Neuronal stem cell (in vitro differentiated cells): ENCODE data around the gene PPP1R14B.

ENCODE experiments used
- DNase-seq: peaks from one replicate; pipeline ENCODE4 v3.0.0-alpha.2; 2013; ENCODE audit warnings: low spot score
- H2AFZ ChIP-seq: one replicate; pipeline ENCODE4 v1.6.1; 2013; ENCODE audit warnings: mild to moderate bottlenecking, low read length, inconsistent platforms
- H2AK5ac ChIP-seq: 2 replicates; pipeline ENCODE4 v1.6.1; 2013; ENCODE audit warnings: low read depth, mild to moderate bottlenecking, inconsistent platforms, low read length, moderate library complexity, mixed read lengths
- H2BK120ac ChIP-seq: 2 replicates; pipeline ENCODE4 v1.6.1; 2013; ENCODE audit warnings: low read depth, mild to moderate bottlenecking, inconsistent platforms, low read length, moderate library complexity, mixed read lengths
- H2BK12ac ChIP-seq: one replicate; pipeline ENCODE4 v1.6.1; 2013; ENCODE audit warnings: low read length, inconsistent platforms
- H2BK15ac ChIP-seq: 2 replicates; pipeline ENCODE4 v1.6.1; 2013; ENCODE audit warnings: mild to moderate bottlenecking, low read length, inconsistent platforms, mixed read lengths
- H2BK5ac ChIP-seq: one replicate; pipeline ENCODE4 v1.6.1; 2013; ENCODE audit warnings: inconsistent platforms, mild to moderate bottlenecking, low read length, moderate library complexity
- H3K14ac ChIP-seq: one replicate; pipeline ENCODE4 v1.6.1; 2013; ENCODE audit warnings: low read length, inconsistent platforms
- H3K18ac ChIP-seq: 2 replicates; pipeline ENCODE4 v1.6.1; 2013; ENCODE audit warnings: low read length, inconsistent platforms
- H3K23ac ChIP-seq: 2 replicates; pipeline ENCODE4 v1.6.1; 2013; ENCODE audit warnings: low read depth, mild to moderate bottlenecking, mixed read lengths, low read length, inconsistent platforms; ENCODE audit not compliant: poor library complexity
- H3K27ac ChIP-seq: replicated peaks from 3 replicates; pipeline ENCODE4 v1.5.1; 2013; ENCODE audit warnings: low read length, inconsistent platforms
- H3K27me3 ChIP-seq, 3 experiments: 2 replicates each; pipeline ENCODE4 v1.6.1; 2013; ENCODE audit warnings: low read length in 3 of 3, mild to moderate bottlenecking in 2 of 3, inconsistent platforms in 1 of 3, low read depth in 1 of 3, mixed read lengths in 1 of 3, moderate library complexity in 1 of 3; ENCODE audit not compliant: control insufficient read depth in 3 of 3, insufficient read depth in 3 of 3
- H3K36me3 ChIP-seq, 2 donors: replicated peaks in 1 of 2; 2 replicates each; pipeline ENCODE4 v1.6.1; 2013; ENCODE audit warnings: low read length in 2 of 2; ENCODE audit not compliant: control insufficient read depth in 2 of 2, insufficient read depth in 2 of 2
- H3K4ac ChIP-seq: 2 replicates; pipeline ENCODE4 v1.6.1; 2013; ENCODE audit warnings: inconsistent platforms, mild to moderate bottlenecking, low read length, moderate library complexity
- H3K4me1 ChIP-seq, 2 donors: 1 replicate in 1 of 2; 2 replicates in 1 of 2; pipeline ENCODE4 v1.6.1; 2013; ENCODE audit warnings: low read length in 2 of 2, low read depth in 1 of 2; ENCODE audit not compliant: control insufficient read depth in 2 of 2, insufficient read depth in 1 of 2
- H3K4me2 ChIP-seq: one replicate; pipeline ENCODE4 v1.6.1; 2013; ENCODE audit warnings: mild to moderate bottlenecking, low read length, inconsistent platforms; ENCODE audit not compliant: insufficient read depth, poor library complexity, severe bottlenecking
- H3K4me3 ChIP-seq, 2 donors: 2 replicates each; pipeline ENCODE4 v1.5.1; 2013; ENCODE audit warnings: low read length in 2 of 2, mild to moderate bottlenecking in 2 of 2, inconsistent platforms in 1 of 2, moderate library complexity in 1 of 2
- H3K79me1 ChIP-seq: one replicate; pipeline ENCODE4 v1.6.1; 2013; ENCODE audit warnings: low read depth, mild to moderate bottlenecking, inconsistent platforms, low read length, moderate library complexity
- H3K9ac ChIP-seq: one replicate; pipeline ENCODE4 v1.6.1; 2013; ENCODE audit warnings: mild to moderate bottlenecking, low read depth, low read length, inconsistent platforms; ENCODE audit not compliant: poor library complexity
- H3K9me3 ChIP-seq, 2 donors: replicated peaks in 1 of 2; 2 replicates each; pipeline versions ENCODE3 to v1.6.1; 2013; ENCODE audit warnings: low read length in 2 of 2, mild to moderate bottlenecking in 2 of 2, inconsistent platforms in 1 of 2, low read depth in 1 of 2, mixed read lengths in 1 of 2, moderate library complexity in 1 of 2; ENCODE audit not compliant: control insufficient read depth in 2 of 2, insufficient read depth in 1 of 2
- H4K8ac ChIP-seq: one replicate; pipeline ENCODE4 v1.6.1; 2013; ENCODE audit warnings: low read depth, mild to moderate bottlenecking, inconsistent platforms, low read length, moderate library complexity
- H4K91ac ChIP-seq: one replicate; pipeline ENCODE4 v1.6.1; 2013; ENCODE audit warnings: low read length, low read depth, mild to moderate bottlenecking, inconsistent platforms; ENCODE audit not compliant: poor library complexity
- WGBS, 2 donors: extraction: QIAGEN DNeasy Blood & Tissue Kit; methylation state at CpG; one replicate each; pipeline ENCODE4 v1.1.7; 2013; ENCODE audit warnings: missing lambda C conversion rate in 2 of 2, mixed read lengths in 1 of 2; ENCODE audit not compliant: insufficient read length in 2 of 2, insufficient replicate concordance in 1 of 2; ENCODE audit errors: extremely low coverage in 2 of 2; 5-methylcytosine and 5-hydroxymethylcytosine counted together

Gene PPP1R14B

DNA sequence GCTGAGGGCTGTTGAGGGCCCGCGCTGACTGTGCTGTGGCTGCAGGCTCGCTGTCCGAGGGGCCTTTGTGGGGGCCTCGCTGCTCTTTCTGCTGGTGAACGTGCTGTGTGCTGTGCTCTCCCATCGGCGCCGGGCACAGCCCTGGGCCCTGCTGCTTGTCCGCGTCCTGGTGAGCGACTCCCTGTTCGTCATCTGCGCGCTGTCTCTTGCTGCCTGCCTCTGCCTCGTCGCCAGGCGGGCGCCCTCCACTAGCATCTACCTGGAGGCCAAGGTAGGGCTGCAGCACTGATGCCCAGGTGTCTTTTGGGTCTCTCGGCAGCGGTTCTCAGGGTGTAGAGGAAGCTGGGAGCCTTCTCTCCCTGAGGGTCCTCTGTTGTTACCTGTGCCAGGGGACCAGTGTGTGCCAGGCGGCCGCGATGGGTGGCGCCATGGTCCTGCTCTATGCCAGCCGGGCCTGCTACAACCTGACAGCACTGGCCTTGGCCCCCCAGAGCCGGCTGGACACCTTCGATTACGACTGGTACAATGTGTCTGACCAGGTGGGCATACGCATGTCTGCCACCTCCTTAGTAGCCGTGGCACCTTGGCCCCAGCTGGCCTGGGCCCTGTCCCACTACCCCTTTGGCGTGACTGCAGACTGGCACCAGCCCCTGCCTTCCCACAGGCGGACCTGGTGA lies 41.1 kb upstream of the PPP1R14B start:
- DNase-seq: no peak
- peak overlapping the region; percentile 84 for H2AK5ac ChIP-seq
- no peak overlapping the region for H3K4me2 ChIP-seq
- peak overlapping the region; percentile 44 for H3K9ac ChIP-seq
- WGBS, 2 donors: no CpG with 5 or more reads among the region's 33 CpGs
- no peak overlapping the region for H3K18ac ChIP-seq
- no peak overlapping the region for H3K27ac ChIP-seq
- peak overlapping the region; percentile 89 for H3K14ac ChIP-seq
- peaks cover 24 to 37% (median 36%) of the 10 kb centered on the region in 3 experiments for H3K27me3 ChIP-seq
- no peak overlapping the region for H2BK5ac ChIP-seq
- peaks cover 0 to 5% of the 10 kb centered on the region in 2 donors for H3K36me3 ChIP-seq
- H3K23ac ChIP-seq: peak overlapping the region; percentile 34
- no peak overlapping the region for H3K4me3 ChIP-seq
- H2BK12ac ChIP-seq: peak overlapping the region; percentile 90
- H2AFZ ChIP-seq: no peak overlapping the region
- H3K9me3 ChIP-seq: no peaks in the 10 kb centered on the region
- peak overlapping the region; percentile 81 for H2BK120ac ChIP-seq
- no peak overlapping the region for H4K8ac ChIP-seq
- H4K91ac ChIP-seq: no peak overlapping the region
- no peak overlapping the region for H3K4ac ChIP-seq
- peaks cover 4% of the 10 kb centered on the region for H3K79me1 ChIP-seq
- H3K4me1 ChIP-seq: peaks cover 9 to 10% of the 10 kb centered on the region in 2 donors
- no peak overlapping the region for H2BK15ac ChIP-seq

DNA sequence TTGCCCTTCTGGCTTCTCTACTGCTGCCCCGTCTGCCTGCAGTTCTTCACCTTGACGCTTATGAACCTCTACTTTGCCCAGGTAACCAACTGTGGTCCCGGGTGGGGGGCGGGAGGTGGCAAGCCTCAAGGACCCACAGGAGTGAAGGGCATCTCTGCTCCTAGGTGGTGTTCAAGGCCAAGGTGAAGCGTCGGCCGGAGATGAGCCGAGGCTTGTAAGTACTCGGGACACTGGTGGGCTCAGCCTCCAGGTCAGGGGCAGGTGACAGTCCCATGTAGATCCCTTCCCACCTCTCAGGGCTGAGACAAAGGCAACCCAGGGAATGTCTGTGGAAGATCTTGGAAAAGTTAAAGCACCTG lies 40.0 kb upstream of the PPP1R14B start:
- H2AFZ ChIP-seq: no peak overlapping the region
- H3K18ac ChIP-seq: no peak overlapping the region
- peak overlapping the region; percentile 37 for H2BK15ac ChIP-seq
- no peak for DNase-seq
- H3K27me3 ChIP-seq: peaks cover 14 to 26% (median 25%) of the 10 kb centered on the region in 3 experiments
- no peak overlapping the region for H2BK12ac ChIP-seq
- H3K4me3 ChIP-seq: no peak overlapping the region
- peak overlapping the region; percentile 98 for H2AK5ac ChIP-seq
- peaks cover 6% of the 10 kb centered on the region for H3K79me1 ChIP-seq
- H4K91ac ChIP-seq: no peak overlapping the region
- WGBS, 2 donors: no CpG with 5 or more reads among the region's 9 CpGs
- H2BK5ac ChIP-seq: no peak overlapping the region
- no peaks in the 10 kb centered on the region for H3K9me3 ChIP-seq
- no peak overlapping the region for H3K23ac ChIP-seq
- peak overlapping the region; percentile 18 for H3K4me2 ChIP-seq
- H3K36me3 ChIP-seq: peaks cover 2 to 12% of the 10 kb centered on the region in 2 donors
- peak overlapping the region; percentile 17 for H3K14ac ChIP-seq
- peak overlapping the region; percentile 75 for H3K9ac ChIP-seq
- H3K27ac ChIP-seq: no peak overlapping the region
- no peak overlapping the region for H3K4ac ChIP-seq
- H4K8ac ChIP-seq: no peak overlapping the region
- H3K4me1 ChIP-seq: peaks cover 5 to 9% of the 10 kb centered on the region in 2 donors
- no peak overlapping the region for H2BK120ac ChIP-seq

DNA sequence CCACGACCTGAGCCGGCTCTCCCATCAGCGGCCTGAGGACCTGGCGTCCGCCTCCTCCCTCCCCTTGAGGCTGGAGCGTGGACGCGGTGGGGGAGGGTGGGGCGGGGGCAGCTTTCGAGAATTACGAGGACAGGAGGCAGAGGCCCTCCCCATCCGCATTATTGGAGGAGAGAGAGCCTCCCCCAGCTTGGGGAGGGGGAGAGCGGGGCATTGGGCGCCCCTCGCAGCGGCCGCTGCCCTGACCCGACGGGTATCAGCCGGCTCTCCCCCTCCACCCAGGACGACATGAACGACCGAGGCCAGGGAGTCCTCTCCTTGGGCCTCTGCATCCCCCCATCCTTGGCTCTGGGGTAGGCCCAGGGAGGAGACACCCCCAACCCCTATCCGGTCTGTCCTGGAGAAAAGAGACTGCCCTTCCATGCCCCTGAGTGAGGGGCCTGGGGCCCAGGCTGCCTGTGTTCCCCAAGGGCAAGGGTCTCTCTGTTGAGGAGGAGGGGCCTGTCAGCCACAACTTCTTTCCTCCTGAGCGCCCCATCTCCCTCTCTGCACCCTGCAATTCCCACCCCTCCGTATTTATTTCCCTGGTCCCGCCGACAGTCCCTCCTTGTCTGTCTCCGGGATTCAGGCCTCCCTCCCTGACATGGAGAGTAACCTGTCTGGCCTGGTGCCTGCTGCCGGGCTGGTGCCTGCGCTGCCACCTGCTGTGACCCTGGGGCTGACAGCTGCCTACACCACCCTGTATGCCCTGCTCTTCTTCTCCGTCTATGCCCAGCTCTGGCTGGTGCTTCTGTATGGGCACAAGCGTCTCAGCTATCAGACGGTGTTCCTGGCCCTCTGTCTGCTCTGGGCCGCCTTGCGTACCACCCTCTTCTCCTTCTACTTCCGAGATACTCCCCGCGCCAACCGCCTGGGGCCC lies 39.4 kb upstream of the PPP1R14B start:
- DNase-seq: no peak

More for the DNA sequence above, 39.4 kb upstream of the PPP1R14B start:
- peak overlapping the region; percentile 73 for H3K23ac ChIP-seq
- peak overlapping the region; percentile 37 for H2BK15ac ChIP-seq
- H2AK5ac ChIP-seq: peak overlapping the region; percentile 98
- H2BK120ac ChIP-seq: no peak overlapping the region
- peak overlapping the region; percentile 17 for H3K14ac ChIP-seq
- peak overlapping the region; percentile 99 for H2AFZ ChIP-seq
- peak overlapping the region; percentile 68 to 91 for H3K4me3 ChIP-seq
- WGBS, 2 donors: no CpG with 5 or more reads among the region's 40 CpGs
- H4K8ac ChIP-seq: peak overlapping the region; percentile 48
- peaks cover 8 to 20% (median 19%) of the 10 kb centered on the region in 3 experiments for H3K27me3 ChIP-seq
- peak overlapping the region; percentile 81 for H3K4me2 ChIP-seq
- H3K4me1 ChIP-seq: peaks cover 3 to 9% of the 10 kb centered on the region in 2 donors
- H3K27ac ChIP-seq: no peak overlapping the region
- no peaks in the 10 kb centered on the region for H3K9me3 ChIP-seq
- H3K36me3 ChIP-seq: peaks cover 2 to 16% of the 10 kb centered on the region in 2 donors
- H4K91ac ChIP-seq: no peak overlapping the region
- peak overlapping the region; percentile 75 for H3K9ac ChIP-seq
- H3K18ac ChIP-seq: peak overlapping the region; percentile 84
- H3K79me1 ChIP-seq: peaks cover 6% of the 10 kb centered on the region
- no peak overlapping the region for H2BK5ac ChIP-seq
- H3K4ac ChIP-seq: no peak overlapping the region
- no peak overlapping the region for H2BK12ac ChIP-seq
